Measurements from ENCODE around the gene SLC7A8.
"Not testable (repeated sequence)": the region's sequence is repeated elsewhere in the genome, so short reads cannot be mapped to it uniquely, and the experiment has no call there.

The SLC7A8 gene

DNA sequence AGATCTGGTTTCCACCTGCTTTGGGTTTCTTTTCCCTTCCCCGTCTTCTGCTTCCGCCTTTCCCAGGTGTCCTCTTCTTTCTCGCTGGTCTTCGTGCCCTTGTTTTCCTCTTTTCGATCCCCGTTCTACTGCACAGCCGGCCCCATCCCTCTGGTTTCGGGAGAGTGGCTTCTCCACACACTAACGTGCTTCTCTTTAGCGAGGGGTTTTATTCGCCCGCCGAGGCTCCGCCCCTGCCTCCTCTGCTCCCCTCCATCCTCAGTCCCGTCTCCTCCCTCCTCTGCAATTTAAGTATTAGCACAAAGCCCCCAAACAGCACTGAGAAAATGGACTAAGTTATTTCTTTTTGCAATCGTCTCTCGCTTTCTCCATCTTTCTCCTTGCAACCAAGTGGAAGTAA, at the start of gene SLC7A8:
Gene SLC7A8 (minus strand): TSS at position 182 of the 400 bp plus-strand sequence. CDS start 746 bp downstream, outside the sequence.
- TF ChIP-seq, protein P1, sequence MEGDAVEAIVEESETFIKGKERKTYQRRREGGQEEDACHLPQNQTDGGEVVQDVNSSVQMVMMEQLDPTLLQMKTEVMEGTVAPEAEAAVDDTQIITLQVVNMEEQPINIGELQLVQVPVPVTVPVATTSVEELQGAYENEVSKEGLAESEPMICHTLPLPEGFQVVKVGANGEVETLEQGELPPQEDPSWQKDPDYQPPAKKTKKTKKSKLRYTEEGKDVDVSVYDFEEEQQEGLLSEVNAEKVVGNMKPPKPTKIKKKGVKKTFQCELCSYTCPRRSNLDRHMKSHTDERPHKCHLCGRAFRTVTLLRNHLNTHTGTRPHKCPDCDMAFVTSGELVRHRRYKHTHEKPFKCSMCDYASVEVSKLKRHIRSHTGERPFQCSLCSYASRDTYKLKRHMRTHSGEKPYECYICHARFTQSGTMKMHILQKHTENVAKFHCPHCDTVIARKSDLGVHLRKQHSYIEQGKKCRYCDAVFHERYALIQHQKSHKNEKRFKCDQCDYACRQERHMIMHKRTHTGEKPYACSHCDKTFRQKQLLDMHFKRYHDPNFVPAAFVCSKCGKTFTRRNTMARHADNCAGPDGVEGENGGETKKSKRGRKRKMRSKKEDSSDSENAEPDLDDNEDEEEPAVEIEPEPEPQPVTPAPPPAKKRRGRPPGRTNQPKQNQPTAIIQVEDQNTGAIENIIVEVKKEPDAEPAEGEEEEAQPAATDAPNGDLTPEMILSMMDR (IDR thresholded peaks at IDR 0.05; ENCODE audit: low read depth, low read length, missing control alignments), result no peak
- peak within 1 kb of the TSS; percentile 45 for H3K4me3 ChIP-seq (replicated peaks; ENCODE audit: low read depth, low read length)
- no peak for DNase-seq (ENCODE audit: extremely low read depth, low read depth)

DNA sequence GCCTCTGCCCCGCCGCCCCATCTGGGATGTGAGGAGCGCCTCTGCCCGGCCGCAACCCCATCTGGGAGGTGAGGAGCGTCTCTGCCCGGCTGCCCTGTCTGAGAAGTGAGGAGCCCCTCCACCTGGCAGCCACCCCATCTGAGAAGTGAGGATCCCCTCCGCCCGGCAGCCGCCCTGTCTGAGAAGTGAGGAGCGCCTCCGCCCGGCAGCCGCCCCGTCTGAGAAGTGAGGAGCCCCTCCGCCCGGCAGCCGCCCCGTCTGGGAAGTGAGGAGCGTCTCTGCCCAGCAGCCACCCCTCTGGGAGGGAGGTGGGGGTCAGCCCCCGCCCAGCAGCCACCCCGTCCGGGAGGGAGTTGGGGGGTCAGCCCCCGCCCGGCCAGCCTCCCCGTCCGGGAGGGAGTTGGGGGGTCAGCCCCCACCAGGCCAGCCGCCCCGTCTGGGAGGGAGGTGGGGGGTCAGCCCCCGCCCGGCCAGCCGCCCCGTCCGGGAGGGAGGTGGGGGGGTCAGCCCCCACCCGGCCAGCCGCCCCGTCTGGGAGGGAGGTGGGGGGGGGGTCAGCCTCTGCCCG, 48.9 kb upstream of the SLC7A8 start:
- not testable (repeated sequence) for DNase-seq (ENCODE audit: extremely low read depth, low read depth); H3K4me3 ChIP-seq (replicated peaks; ENCODE audit: low read depth, low read length)

DNA sequence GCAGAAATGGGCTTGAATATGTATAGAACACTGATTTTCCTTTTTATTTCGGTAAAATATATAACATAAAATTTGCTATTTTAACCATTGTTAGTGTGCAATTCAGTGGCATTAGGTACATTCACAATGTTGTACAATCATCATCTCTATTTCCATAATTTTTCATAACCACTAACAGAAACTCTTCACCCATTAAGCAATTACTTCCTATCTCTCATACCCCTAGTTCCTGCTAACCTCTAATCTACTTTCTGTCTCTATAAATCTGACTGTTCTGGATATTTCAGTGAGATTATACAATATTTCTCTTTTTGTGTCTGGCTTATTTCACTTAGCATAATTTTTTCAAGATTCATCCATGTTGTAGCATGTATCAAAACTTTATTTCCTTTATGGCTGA, 45.4 kb upstream of the SLC7A8 start:
- H3K4me3 ChIP-seq (replicated peaks; ENCODE audit: low read depth, low read length), result no peak overlapping the region
- TF ChIP-seq, protein P1 (IDR thresholded peaks at IDR 0.05; ENCODE audit: low read depth, low read length, missing control alignments), result no peak
- no peak for DNase-seq (ENCODE audit: extremely low read depth, low read depth)

DNA sequence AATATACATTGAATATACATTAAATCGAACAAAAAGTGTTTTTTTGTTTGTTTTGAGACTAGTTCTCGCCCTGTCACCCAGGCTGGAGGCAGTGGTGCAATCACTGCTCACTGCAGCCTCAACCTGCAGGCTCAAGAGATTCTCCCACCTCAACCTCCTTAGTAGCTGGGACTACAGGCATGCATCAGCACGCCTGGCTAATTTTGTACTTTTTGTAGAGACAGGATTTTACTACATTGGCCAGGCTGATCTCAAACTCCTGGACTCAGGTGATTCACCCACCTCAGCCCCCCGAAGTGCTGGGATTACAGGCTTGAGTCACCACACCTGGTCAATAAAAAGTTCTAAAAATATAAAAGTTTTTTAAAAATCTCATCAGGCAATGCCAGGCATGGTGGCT, 44.1 kb upstream of the SLC7A8 start:
- TF ChIP-seq, protein P1 (IDR thresholded peaks at IDR 0.05; ENCODE audit: low read depth, low read length, missing control alignments), result no peak
- no peak for DNase-seq (ENCODE audit: extremely low read depth, low read depth)
- H3K4me3 ChIP-seq (replicated peaks; ENCODE audit: low read depth, low read length), result no peak overlapping the region

DNA sequence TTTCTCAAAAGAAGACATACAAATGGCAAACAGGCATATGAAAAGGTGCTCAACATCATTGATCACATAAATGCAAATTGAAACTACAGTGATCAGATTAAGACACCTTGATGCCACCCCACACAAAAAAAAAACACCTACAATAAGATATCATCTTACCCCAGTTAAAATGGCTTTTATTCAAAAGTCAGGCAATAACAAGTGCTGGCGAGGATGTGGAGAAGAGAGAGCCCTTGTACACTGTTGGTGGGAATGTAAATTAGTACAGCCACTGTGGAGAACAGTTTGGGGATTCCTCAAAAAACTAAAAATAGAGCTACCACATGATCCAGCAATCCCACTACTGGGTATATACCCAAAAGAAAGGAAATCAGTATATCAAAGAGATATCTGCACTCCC, 41.5 kb upstream of the SLC7A8 start:
- DNase-seq (ENCODE audit: extremely low read depth, low read depth); H3K4me3 ChIP-seq (replicated peaks; ENCODE audit: low read depth, low read length): not testable (repeated sequence)

DNA sequence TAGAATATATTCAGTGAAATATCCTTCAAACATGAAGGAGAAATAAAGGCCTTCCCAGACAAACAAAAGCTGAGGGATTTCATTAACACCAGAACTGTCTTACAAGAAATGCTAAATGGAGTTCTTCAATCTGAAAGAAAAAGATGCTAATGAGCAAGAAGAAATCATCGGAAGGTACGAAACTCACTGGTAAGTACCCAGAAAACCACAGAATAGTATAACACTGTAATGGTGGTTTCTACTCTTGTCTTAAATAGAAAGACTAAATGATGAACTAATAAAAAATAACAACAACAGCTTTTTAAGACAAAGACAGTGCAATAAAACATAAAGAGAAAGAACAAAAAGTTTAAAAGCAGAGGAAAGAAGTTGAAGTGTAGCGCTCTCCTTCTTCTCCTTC, 35.6 kb upstream of the SLC7A8 start:
- no peak overlapping the region for H3K4me3 ChIP-seq (replicated peaks; ENCODE audit: low read depth, low read length)
- TF ChIP-seq, protein P1 (IDR thresholded peaks at IDR 0.05; ENCODE audit: low read depth, low read length, missing control alignments), result no peak
- no peak for DNase-seq (ENCODE audit: extremely low read depth, low read depth)

DNA sequence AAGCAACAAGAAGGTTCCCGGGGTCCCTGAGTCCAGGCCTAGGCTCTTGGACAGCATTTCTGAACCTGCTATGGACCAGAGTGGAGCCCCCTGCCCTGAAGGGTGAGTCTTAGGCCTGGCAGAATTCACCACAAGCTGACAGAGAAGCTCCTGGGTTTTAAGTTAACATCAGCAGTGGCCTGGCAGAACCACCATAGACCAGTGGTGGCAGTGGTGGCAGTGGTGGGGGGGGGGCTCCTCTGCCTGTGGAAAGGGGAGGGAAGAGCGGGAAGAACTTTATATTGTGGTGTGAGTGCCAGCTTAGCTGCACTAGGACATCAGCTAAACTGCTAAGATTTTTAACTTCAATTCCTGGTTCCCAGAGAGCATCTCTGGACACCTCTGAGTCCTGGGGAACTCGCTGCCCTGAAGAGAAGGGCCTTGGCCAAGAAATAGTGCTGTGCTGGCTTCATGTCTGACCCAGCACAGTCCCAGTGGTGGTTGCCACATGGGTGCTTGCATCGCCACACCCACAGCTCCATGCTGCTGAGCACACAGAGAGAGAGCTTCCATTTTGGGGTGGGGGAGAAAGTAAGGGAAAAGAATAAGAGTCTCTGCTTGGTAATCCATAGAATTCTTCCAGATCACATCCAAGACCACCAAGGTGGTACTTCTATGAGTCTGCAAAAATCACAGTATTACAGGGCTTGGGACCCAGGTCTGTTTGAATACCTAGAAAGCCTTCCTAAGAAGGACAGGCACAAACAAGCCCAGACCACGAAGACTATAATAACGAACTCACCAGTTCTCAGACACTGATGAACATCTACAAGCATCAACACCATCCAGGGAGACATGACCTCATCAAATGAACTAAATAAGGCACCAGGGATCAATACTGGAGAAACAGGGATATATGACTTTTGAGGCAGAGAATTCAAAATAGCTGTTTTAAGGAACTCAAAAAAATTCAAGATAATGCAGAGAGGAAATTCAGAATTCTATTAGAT, 33.9 kb upstream of the SLC7A8 start:
- TF ChIP-seq, protein P1 (IDR thresholded peaks at IDR 0.05; ENCODE audit: low read depth, low read length, missing control alignments), result no peak
- H3K4me3 ChIP-seq (replicated peaks; ENCODE audit: low read depth, low read length), result no peak overlapping the region
- no peak for DNase-seq (ENCODE audit: extremely low read depth, low read depth)
